Stimulated activated CD8-positive, alpha-beta memory T cell treated with anti-CD3 and anti-CD28 coated beads, Interleukin-4, amount 100 ng/mL, for 48 hours (primary cell): ENCODE data around the gene KLHL33.

Experiments
- DNase-seq: peaks from one replicate; pipeline ENCODE4 v3.0.0-alpha.2; 2020

KLHL33 gene

GRCh38 chr14:20412876-20413743 is 22.9 kb downstream of the KLHL33 start, which contains the start of gene TEP1:
Gene TEP1 (minus strand): TSS chr14:20413501. CDS start chr14:20408439, 5,062 bp downstream.
- peak; percentile 86 for DNase-seq

- no peak for DNase-seq
These were observed 23.6 kb downstream of the KLHL33 start for GRCh38 chr14:20412411-20412810.

GRCh38 chr14:20409226-20409625 is 26.7 kb downstream of the KLHL33 start:
- DNase-seq: no peak

GRCh38 chr14:20403521-20403920 is 32.4 kb downstream of the KLHL33 start:
- no peak for DNase-seq

GRCh38 chr14:20400965-20401593 is 34.9 kb downstream of the KLHL33 start:
- DNase-seq: peak; percentile 38

- no peak for DNase-seq
These were observed 35.4 kb downstream of the KLHL33 start for GRCh38 chr14:20400589-20400964.

- no peak for DNase-seq
These were observed 38.5 kb downstream of the KLHL33 start for GRCh38 chr14:20397511-20397910.

GRCh38 chr14:20391505-20391904 is 44.5 kb downstream of the KLHL33 start:
- DNase-seq: no peak

GRCh38 chr14:20388159-20388558 is 47.8 kb downstream of the KLHL33 start:
- no peak for DNase-seq

GRCh38 chr14:20387576-20387975 is 48.4 kb downstream of the KLHL33 start:
- DNase-seq: no peak

GRCh38 chr14:20386276-20386855 is 49.6 kb downstream of the KLHL33 start:
- DNase-seq: no peak

- no peak for DNase-seq
These were observed 51.1 kb downstream of the KLHL33 start for GRCh38 chr14:20384886-20385285.

GRCh38 chr14:20384321-20384720 is 51.6 kb downstream of the KLHL33 start:
- no peak for DNase-seq

- no peak for DNase-seq
These were observed 52.3 kb downstream of the KLHL33 start for GRCh38 chr14:20383636-20384035.

- no peak for DNase-seq
These were observed 52.9 kb downstream of the KLHL33 start for GRCh38 chr14:20383032-20383431.

GRCh38 chr14:20382526-20382925 is 53.4 kb downstream of the KLHL33 start:
- no peak for DNase-seq

- DNase-seq: no peak
These were observed 54.6 kb downstream of the KLHL33 start for GRCh38 chr14:20381341-20381740.

GRCh38 chr14:20380681-20381080 is 55.3 kb downstream of the KLHL33 start:
- DNase-seq: no peak

- no peak for DNase-seq
These were observed 56.2 kb downstream of the KLHL33 start for GRCh38 chr14:20379743-20380142.

GRCh38 chr14:20377171-20377570 is 58.8 kb downstream of the KLHL33 start:
- no peak for DNase-seq

GRCh38 chr14:20376071-20376588 is 59.8 kb downstream of the KLHL33 start:
- no peak for DNase-seq
